ENCODE measurements around the gene SCGB3A1. TPM values are rescaled to one million over a fixed set of nuclear protein-coding genes. Genes with fewer than 3 reads are reported as not detected.

SCGB3A1 gene
- polyA plus RNA-seq, 2 of the 4 experiments (the other 2 are of a cell fraction): not detected

GRCh38 chr5:180622910-180623309 lies 31.6 kb upstream of the SCGB3A1 start:
- no peak overlapping the region for H3K27ac ChIP-seq
- no peak for ATAC-seq
- no peaks in the 10 kb centered on the region for H3K4me1 ChIP-seq
- DNase-seq (ENCODE audit: low read depth in 1 of 2, low spot score in 1 of 2): no peak
- TF ChIP-seq ZSCAN20 (CRISPR knock-in tag; IDR thresholded peaks at IDR 0.05) (no peak), PHF8 (IDR thresholded peaks at IDR 0.05; ENCODE audit: borderline replicate concordance, low read depth) (no peak), FOXS1 (CRISPR knock-in tag; IDR thresholded peaks at IDR 0.05) (no peak), HMGXB4 (CRISPR knock-in tag; IDR thresholded peaks at IDR 0.05; ENCODE audit: borderline replicate concordance) (no peak)
- no peak overlapping the region for H3K4me3 ChIP-seq
- ChIA-PET CTCF (interaction anchor here (1.3 kb wide), 1 partner anchor 9 kb away, joined by 3 read pairs; no protein-coding TSS in a partner anchor), POLR2A (no interaction called here)
- no peak for FAIRE-seq
- WGBS (ENCODE audit: missing lambda C conversion rate): 82% methylated on average over 5 of the region's 6 CpGs
- no peaks in the 10 kb centered on the region for H3K9me3 ChIP-seq
- no peak overlapping the region for H3K4me2 ChIP-seq

- 78% methylated on average over 20 of the region's 32 CpGs for WGBS (ENCODE audit: missing lambda C conversion rate)
- no peak for TF ChIP-seq RAD21 (conservative IDR thresholded peaks at IDR 0.05 in 1 of 2, IDR thresholded peaks at IDR 0.05 in 1 of 2)
- TF ChIP-seq MAZ (IDR thresholded peaks at IDR 0.05; ENCODE audit: borderline replicate concordance, low read depth, low read length): no peak
- DNase-seq (ENCODE audit: low read depth in 1 of 2, low spot score in 1 of 2) (no peak), ATAC-seq (no peak), FAIRE-seq (no peak)
- H3K27ac ChIP-seq: no peak overlapping the region
- H3K9me3 ChIP-seq: no peaks in the 10 kb centered on the region
- ChIA-PET POLR2A (no interaction called here), CTCF (interaction anchor here (0.6 to 1.6 kb wide), 7 partner anchors 11 to 93 kb away, joined by 3 to 7 read pairs (median 3); no protein-coding TSS in a partner anchor)
- H3K4me3 ChIP-seq: no peak overlapping the region
- H3K4me2 ChIP-seq: no peak overlapping the region
- H3K4me1 ChIP-seq: no peaks in the 10 kb centered on the region
Measured at GRCh38 chr5:180621311-180621710, 30.0 kb upstream of the SCGB3A1 start.

- 77% methylated on average over 11 of the region's 14 CpGs for WGBS (ENCODE audit: missing lambda C conversion rate)
- no peak for TF ChIP-seq GATA3 (IDR thresholded peaks at IDR 0.05; ENCODE audit: borderline replicate concordance)
- no peak for TF ChIP-seq MYC (IDR thresholded peaks at IDR 0.05; ENCODE audit: borderline replicate concordance, low read length)
- TF ChIP-seq NFE2L2 (conservative IDR thresholded peaks at IDR 0.05; ENCODE audit: low read length): no peak
- TF ChIP-seq KDM5A (IDR thresholded peaks at IDR 0.05): no peak
- TF ChIP-seq NR3C1 (IDR thresholded peaks at IDR 0.05): no peak
- no peak for TF ChIP-seq MAFK (IDR thresholded peaks at IDR 0.05; ENCODE audit: partially characterized antibody)
- no peak for TF ChIP-seq JUN (IDR thresholded peaks at IDR 0.05)
- TF ChIP-seq KDM1A (IDR thresholded peaks at IDR 0.05; ENCODE audit: low read depth): no peak
- TF ChIP-seq, protein P1, sequence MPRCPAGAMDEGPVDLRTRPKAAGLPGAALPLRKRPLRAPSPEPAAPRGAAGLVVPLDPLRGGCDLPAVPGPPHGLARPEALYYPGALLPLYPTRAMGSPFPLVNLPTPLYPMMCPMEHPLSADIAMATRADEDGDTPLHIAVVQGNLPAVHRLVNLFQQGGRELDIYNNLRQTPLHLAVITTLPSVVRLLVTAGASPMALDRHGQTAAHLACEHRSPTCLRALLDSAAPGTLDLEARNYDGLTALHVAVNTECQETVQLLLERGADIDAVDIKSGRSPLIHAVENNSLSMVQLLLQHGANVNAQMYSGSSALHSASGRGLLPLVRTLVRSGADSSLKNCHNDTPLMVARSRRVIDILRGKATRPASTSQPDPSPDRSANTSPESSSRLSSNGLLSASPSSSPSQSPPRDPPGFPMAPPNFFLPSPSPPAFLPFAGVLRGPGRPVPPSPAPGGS (IDR thresholded peaks at IDR 0.05): no peak
- no peak for TF ChIP-seq CEBPB (IDR thresholded peaks at IDR 0.05)
- no peak for TF ChIP-seq FOSB (CRISPR knock-in tag; IDR thresholded peaks at IDR 0.05)
- TF ChIP-seq CBX8 (IDR thresholded peaks at IDR 0.05): no peak
- no peak for TF ChIP-seq NPAS2 (CRISPR knock-in tag; IDR thresholded peaks at IDR 0.05; ENCODE audit: borderline replicate concordance)
- no peak for TF ChIP-seq FOSL2 (IDR thresholded peaks at IDR 0.05)
- TF ChIP-seq FOSL2 (CRISPR knock-in tag; IDR thresholded peaks at IDR 0.05): no peak
- no peak for TF ChIP-seq HOXB13 (CRISPR knock-in tag; IDR thresholded peaks at IDR 0.05; ENCODE audit: low read depth)
- no peak for TF ChIP-seq SREBF2 (IDR thresholded peaks at IDR 0.05)
- TF ChIP-seq HDAC2 (IDR thresholded peaks at IDR 0.05): no peak
- TF ChIP-seq, protein P2, sequence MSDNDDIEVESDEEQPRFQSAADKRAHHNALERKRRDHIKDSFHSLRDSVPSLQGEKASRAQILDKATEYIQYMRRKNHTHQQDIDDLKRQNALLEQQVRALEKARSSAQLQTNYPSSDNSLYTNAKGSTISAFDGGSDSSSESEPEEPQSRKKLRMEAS (IDR thresholded peaks at IDR 0.05): no peak
- H3K27ac ChIP-seq: no peak overlapping the region
- H3K4me3 ChIP-seq: no peak overlapping the region
- no peak overlapping the region for H3K4me2 ChIP-seq
- FAIRE-seq (no peak), ATAC-seq (no peak), DNase-seq (ENCODE audit: low read depth in 1 of 2, low spot score in 1 of 2) (no peak)
- CTCF ChIA-PET: interaction anchor here (0.8 to 1.9 kb wide), 17 partner anchors 8 to 411 kb away, joined by 3 to 32 read pairs (median 7); partner anchors contain the start of gene RASGEF1C
- POLR2A ChIA-PET: no interaction called here
- H3K9me3 ChIP-seq: no peaks in the 10 kb centered on the region
- H3K4me1 ChIP-seq: no peaks in the 10 kb centered on the region
Measured at GRCh38 chr5:180620014-180620413, 28.7 kb upstream of the SCGB3A1 start.
